Measurements from ENCODE around the gene RNF157.

Gene RNF157

GRCh38 chr17:76102944-76103273 is 137.4 kb downstream of the RNF157 start:
- no peak for DNase-seq (ENCODE audit: low read depth in 1 of 2, low spot score in 1 of 2)

DNA sequence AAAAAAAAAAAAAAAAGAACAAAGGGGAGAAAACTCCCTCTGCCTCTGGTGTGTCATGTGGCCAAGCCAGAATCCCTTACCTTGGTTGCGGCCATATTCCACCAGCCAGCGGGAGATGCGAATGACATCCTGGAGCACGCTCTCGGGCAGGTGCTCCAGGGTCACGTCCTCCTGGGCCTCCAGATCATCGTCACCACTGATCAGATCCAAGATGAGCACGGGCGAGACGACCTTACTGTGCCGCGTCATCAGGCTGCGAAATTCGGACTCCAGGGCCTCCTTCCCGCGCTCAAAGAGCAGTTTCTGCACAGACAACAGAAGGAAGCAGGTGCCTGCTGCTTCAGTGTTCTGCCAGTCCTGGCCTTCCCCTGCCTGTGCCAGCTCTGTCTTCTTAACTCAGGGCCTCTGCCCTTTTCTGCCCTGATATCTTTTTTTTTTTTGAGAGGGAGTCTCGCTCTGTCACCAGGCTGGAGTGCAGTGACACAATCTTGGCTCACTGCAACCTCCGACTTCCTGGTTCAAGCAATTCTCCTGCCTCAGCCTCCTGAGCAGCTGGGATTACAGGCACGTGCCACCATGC is 142.5 kb downstream of the RNF157 start:
- DNase-seq (ENCODE audit: low read depth in 1 of 2, low spot score in 1 of 2), result no peak

DNA sequence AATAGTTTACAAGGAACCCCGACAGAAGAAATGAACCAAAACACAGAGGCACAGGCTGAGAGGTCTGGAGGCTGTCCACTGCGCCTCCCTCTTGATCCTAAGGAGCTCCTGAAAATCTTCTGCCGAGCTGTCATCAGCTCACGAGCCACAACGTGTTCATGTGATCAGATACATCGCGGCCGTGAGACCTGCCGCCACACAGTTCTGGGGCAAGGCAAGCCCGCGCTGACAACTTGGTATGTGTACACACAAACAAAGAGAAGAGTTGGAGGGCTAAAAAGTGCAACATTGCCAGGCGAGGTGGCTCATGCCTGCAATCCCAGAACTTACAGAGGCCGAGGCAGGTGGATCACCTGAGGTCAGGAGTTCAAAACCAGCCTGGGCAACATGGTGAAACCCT is 144.3 kb downstream of the RNF157 start:
- no peak for DNase-seq (ENCODE audit: low read depth in 1 of 2, low spot score in 1 of 2)

GRCh38 chr17:76094046-76094445 is 146.2 kb downstream of the RNF157 start:
- no peak for DNase-seq (ENCODE audit: low read depth in 1 of 2, low spot score in 1 of 2)

DNA sequence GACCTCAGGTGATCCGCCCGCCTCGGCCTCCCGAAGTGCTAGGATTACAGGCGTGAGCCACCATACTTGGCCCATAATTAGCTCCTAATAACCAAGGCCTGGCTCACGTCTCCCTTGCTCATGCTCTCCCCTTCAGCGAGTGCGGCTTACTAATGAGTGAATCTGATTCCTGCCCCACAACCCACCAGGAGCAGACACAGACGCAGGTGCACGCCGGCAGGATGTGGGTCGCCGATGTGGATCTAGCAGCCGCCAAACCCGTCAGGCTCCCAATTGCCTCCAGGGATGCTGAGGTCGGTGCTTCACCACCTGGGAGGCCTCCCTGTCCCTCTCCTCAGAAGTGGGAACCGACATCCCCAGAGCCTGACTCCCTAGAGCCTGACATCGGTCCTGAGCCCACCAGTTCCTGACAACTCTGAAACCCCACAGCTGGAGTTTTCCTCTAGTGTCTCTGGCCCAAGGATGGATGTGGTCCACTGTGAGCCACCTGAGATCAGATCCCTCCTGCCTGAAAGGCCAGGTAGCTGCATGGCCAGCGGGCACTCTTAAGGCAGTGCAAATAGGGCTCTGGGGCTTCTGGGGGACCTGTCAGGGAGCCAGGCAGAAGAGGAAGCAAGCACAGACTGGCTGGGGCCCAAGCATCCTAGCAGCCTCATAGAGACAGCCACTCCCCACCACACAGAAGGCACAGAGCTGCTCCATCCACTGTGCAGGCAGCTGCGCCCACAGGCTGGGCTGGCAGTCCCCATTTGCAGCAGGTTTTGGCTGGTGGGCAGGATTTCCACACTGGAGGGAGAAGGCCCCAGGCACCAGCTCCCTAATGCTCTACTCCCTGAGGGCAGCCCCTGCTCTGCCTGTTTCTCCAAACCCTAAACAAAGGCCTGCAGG is 147.5 kb downstream of the RNF157 start:
- no peak for DNase-seq (ENCODE audit: low read depth in 1 of 2, low spot score in 1 of 2)
